ENCODE data around the gene PLCH1.

- TF ChIP-seq ZNF24 (tag by site-specific recombination; IDR thresholded peaks at IDR 0.05) (no peak), ZNF311 (tag by site-specific recombination; IDR thresholded peaks at IDR 0.05; ENCODE audit: borderline replicate concordance) (no peak)
Observed at GRCh38 chr3:155390351-155390750, 354.5 kb downstream of the PLCH1 start.
